GM12864 (cell line): Measurements from ENCODE around the gene CYP3A5.

Source experiments
- DNase-seq: peaks from one replicate; pipeline ENCODE4 v3.0.0-alpha.2; 2011; ENCODE audit warnings: low read depth
- H3K4me3 ChIP-seq: 2 replicates; pipeline ENCODE4 v1.5.1; 2011; ENCODE audit warnings: mild to moderate bottlenecking, low read depth, low read length, control low read depth
- TF ChIP-seq, protein P1 (sequence below): IDR thresholded peaks from 2 replicates; pipeline ENCODE4 v1.5.1; 2011; ENCODE audit warnings: low read depth, mild to moderate bottlenecking, moderate library complexity, low read length, control low read depth, inconsistent platforms; ENCODE audit errors: missing control alignments

The CYP3A5 gene

DNA sequence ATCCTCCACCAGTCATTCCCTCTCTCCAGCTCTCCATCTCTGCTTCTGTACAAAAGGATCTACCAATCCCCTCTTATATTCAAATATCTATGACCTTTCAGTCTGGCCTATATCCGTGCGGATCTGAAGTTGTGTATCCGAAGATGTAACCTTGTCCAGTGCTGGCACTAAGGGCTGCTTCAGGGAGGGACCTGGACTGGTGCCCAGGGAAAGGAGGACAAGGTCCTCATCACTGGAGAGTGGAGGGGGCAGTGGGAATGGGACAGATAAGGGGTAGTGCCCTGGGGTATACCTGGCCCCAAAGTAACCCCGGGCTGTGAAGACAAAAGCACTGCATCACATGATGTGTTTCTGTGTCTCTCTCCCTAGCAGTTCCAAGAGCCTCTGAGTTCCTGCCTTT lies 80.0 kb downstream of the CYP3A5 start:
- no peak for DNase-seq
- TF ChIP-seq, protein P1, sequence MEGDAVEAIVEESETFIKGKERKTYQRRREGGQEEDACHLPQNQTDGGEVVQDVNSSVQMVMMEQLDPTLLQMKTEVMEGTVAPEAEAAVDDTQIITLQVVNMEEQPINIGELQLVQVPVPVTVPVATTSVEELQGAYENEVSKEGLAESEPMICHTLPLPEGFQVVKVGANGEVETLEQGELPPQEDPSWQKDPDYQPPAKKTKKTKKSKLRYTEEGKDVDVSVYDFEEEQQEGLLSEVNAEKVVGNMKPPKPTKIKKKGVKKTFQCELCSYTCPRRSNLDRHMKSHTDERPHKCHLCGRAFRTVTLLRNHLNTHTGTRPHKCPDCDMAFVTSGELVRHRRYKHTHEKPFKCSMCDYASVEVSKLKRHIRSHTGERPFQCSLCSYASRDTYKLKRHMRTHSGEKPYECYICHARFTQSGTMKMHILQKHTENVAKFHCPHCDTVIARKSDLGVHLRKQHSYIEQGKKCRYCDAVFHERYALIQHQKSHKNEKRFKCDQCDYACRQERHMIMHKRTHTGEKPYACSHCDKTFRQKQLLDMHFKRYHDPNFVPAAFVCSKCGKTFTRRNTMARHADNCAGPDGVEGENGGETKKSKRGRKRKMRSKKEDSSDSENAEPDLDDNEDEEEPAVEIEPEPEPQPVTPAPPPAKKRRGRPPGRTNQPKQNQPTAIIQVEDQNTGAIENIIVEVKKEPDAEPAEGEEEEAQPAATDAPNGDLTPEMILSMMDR = no peak
- H3K4me3 ChIP-seq = no peak overlapping the region
